GM12878 (cell line): ENCODE data around the gene EXOC8. TPM values are rescaled to one million over a fixed set of nuclear protein-coding genes. Genes with fewer than 3 reads are reported as not detected.

Experiments
- ATAC-seq: fragments of 200-7000 bp; cut with Tn5 transposase; 3 replicates; pipeline ENCODE4 v1.9.1; 2020; ENCODE audit warnings: mild to moderate bottlenecking, moderate library complexity
- BruUV-seq: library from RNA; stranded (reverse); fragments of 400-500 nt; replicated peaks from 2 replicates; lab custom pipeline; 2021; lab: Mats Ljungman, UMichigan
- CTCF ChIA-PET: fragments of 300-600 bp; sonication (Branson Sonifier 250); formaldehyde crosslinking; extraction: SDS; loops from one replicate; lab custom pipeline; 2021; ENCODE audit warnings: inconsistent platforms; lab: Yijun Ruan, JAX
- POLR2A ChIA-PET: fragments of 350-600 bp; formaldehyde crosslinking; extraction: SDS; loops from one replicate; lab custom pipeline; 2021; ENCODE audit warnings: inconsistent platforms; lab: Charles Lee
- RAD21 ChIA-PET: fragments of 300-600 bp; sonication (Branson Sonifier 250); formaldehyde crosslinking; loops from one replicate; lab custom pipeline; 2023; ENCODE audit warnings: antibody characterized with exemption; ENCODE audit not compliant: unreplicated experiment; lab: Charles Lee
- SMC1A ChIA-PET: fragments of 300-600 bp; sonication (Branson Sonifier 250); formaldehyde crosslinking; loops from one replicate; lab custom pipeline; 2023; ENCODE audit not compliant: unreplicated experiment, uncharacterized antibody; lab: Charles Lee
- DNase-seq: peaks from one replicate; pipeline ENCODE4 v3.0.0-alpha.2; 2011; ENCODE audit warnings: low read depth, low spot score
- FAIRE-seq: peaks from 3 replicates; lab custom pipeline; 2011; peaks lifted over from hg19 to GRCh38; lab: Jason Lieb, UNC
- H2AFZ ChIP-seq: 2 replicates; pipeline ENCODE4 v1.6.0; 2011; ENCODE audit warnings: low read depth, low read length, control low read depth; ENCODE audit not compliant: control insufficient read depth
- H3K27ac ChIP-seq: 2 replicates; pipeline ENCODE4 v1.5.1; 2011; ENCODE audit warnings: control low read depth; ENCODE audit not compliant: control insufficient read depth, insufficient read depth
- H3K27me3 ChIP-seq, 2 experiments: replicated peaks in 1 of 2; 2 replicates each; pipeline versions ENCODE4 v1.6.0 to v1.6.1; 2011; ENCODE audit warnings: low read length in 1 of 2; ENCODE audit not compliant: control insufficient read depth in 2 of 2, insufficient read depth in 2 of 2
- H3K36me3 ChIP-seq, 2 experiments: 2 replicates each; pipeline ENCODE4 v1.5.1; 2011; ENCODE audit warnings: low read length in 1 of 2; ENCODE audit not compliant: control insufficient read depth in 2 of 2, insufficient read depth in 2 of 2
- H3K4me1 ChIP-seq: 2 replicates; pipeline ENCODE4 v1.6.1; 2011; ENCODE audit warnings: mild to moderate bottlenecking, low read length, moderate library complexity, mixed read lengths; ENCODE audit not compliant: control insufficient read depth, insufficient read depth
- H3K4me2 ChIP-seq: 2 replicates; pipeline ENCODE4 v1.6.0; 2011; ENCODE audit warnings: control low read depth; ENCODE audit not compliant: control insufficient read depth, insufficient read depth
- H3K4me3 ChIP-seq: fragments of 200-600 bp; sonication (generic); 2 replicates; pipeline ENCODE4 v1.5.1; 2016
- H3K79me2 ChIP-seq: 2 replicates; pipeline ENCODE4 v1.6.0; 2011; ENCODE audit warnings: low read length; ENCODE audit not compliant: control insufficient read depth, insufficient read depth
- H3K9ac ChIP-seq: 2 replicates; pipeline ENCODE4 v1.8.0; 2011; ENCODE audit warnings: low read length, control low read depth, mixed read lengths; ENCODE audit not compliant: control insufficient read depth, insufficient read depth
- H3K9me3 ChIP-seq: replicated peaks from 3 replicates; pipeline ENCODE4 v1.5.1; 2011; ENCODE audit warnings: mild to moderate bottlenecking, low read length; ENCODE audit not compliant: control insufficient read depth, insufficient read depth
- H4K20me1 ChIP-seq: 2 replicates; pipeline ENCODE4 v1.6.0; 2011; ENCODE audit not compliant: control insufficient read depth, insufficient read depth
- BACH1 ChIP-seq: fragments of 450-650 bp; IDR thresholded peaks from 2 replicates; pipeline ENCODE4 v1.6.1; 2017; ENCODE audit warnings: mild to moderate bottlenecking, borderline replicate concordance
- CBX5 ChIP-seq: sonication (generic); IDR thresholded peaks from 2 replicates; pipeline ENCODE4 v1.6.1; 2016; ENCODE audit warnings: low read depth, moderate library complexity, mild to moderate bottlenecking, inconsistent platforms
- EP300 ChIP-seq, 2 experiments: fragments of 150-350 bp in 1 of 2; IDR thresholded peaks; 2 replicates each; pipeline ENCODE4 v1.6.1; 2011 to 2012; ENCODE audit warnings: low read depth in 2 of 2, low read length in 2 of 2, borderline replicate concordance in 1 of 2, improper control_type of control experiment in 1 of 2, inconsistent platforms in 1 of 2; ENCODE audit not compliant: control insufficient read depth in 1 of 2
- KLF5 ChIP-seq: fragments of 450-650 bp; IDR thresholded peaks from 2 replicates; pipeline ENCODE4 v1.6.1; 2014; ENCODE audit warnings: mild to moderate bottlenecking; ENCODE audit not compliant: partially characterized antibody
- MTA2 ChIP-seq: fragments of 450-650 bp; IDR thresholded peaks from 2 replicates; pipeline ENCODE4 v1.6.1; 2016; ENCODE audit warnings: low read depth, mild to moderate bottlenecking, moderate library complexity
- MYC ChIP-seq: IDR thresholded peaks from 2 replicates; pipeline ENCODE4 v1.6.1; 2011; ENCODE audit warnings: mild to moderate bottlenecking, low read length, moderate library complexity, inconsistent platforms; ENCODE audit not compliant: insufficient read depth, insufficient replicate concordance, insufficient read length, severe bottlenecking
- PAX8 ChIP-seq: fragments of 450-650 bp; IDR thresholded peaks from 2 replicates; pipeline ENCODE4 v1.6.1; 2017; ENCODE audit warnings: mild to moderate bottlenecking, moderate library complexity
- TCF7 ChIP-seq: IDR thresholded peaks from 2 replicates; pipeline ENCODE4 v1.6.1; 2014; ENCODE audit warnings: antibody characterized with exemption, borderline replicate concordance
- ZNF217 ChIP-seq: fragments of 450-650 bp; IDR thresholded peaks from 2 replicates; pipeline ENCODE4 v1.6.1; 2017; ENCODE audit warnings: antibody characterized with exemption, mild to moderate bottlenecking
- WGBS: methylation state at CpG from one replicate; pipeline ENCODE4 v1.1.6; 2016; ENCODE audit warnings: low lambda C conversion rate; ENCODE audit not compliant: insufficient replicate concordance, insufficient coverage; ENCODE audit errors: missing lambda C conversion rate; 5-methylcytosine and 5-hydroxymethylcytosine counted together
- in situ Hi-C: fragments of 300-500 bp; cut with MboI; formaldehyde crosslinking; loops from 9 replicates; pipeline ENCODE4 v1.14.3; 2018; ENCODE audit warnings: mixed read lengths
- intact Hi-C: fragments of 100-400 bp; cut with micrococcal nuclease; formaldehyde crosslinking; loops from one replicate; pipeline ENCODE4 v1.14.2; 2022; ENCODE audit not compliant: unreplicated experiment
- polyA plus RNA-seq, 11 experiments: library from polyadenylated mRNA; depleted of rRNA in 4 of 11; unstranded in 6 of 11; stranded (reverse) in 5 of 11; fragments of >200 nt; fragmentation: Nextera tagmentation in 4 of 11; fragmentation: Illumina TruSeq in 1 of 11; extraction: Ambion mirVana in 4 of 11; extraction: Trizol in 1 of 11; gene quantifications; 1 replicate in 1 of 11; 2 replicates in 10 of 11; pipeline versions ENCODE4 v1.2.1 to v1.2.3, GENCODE V29; 2011 to 2016; ENCODE audit warnings: inconsistent platforms in 2 of 11, missing spikeins in 2 of 11, low read depth in 1 of 11
- total RNA-seq, 4 experiments: library from RNA; depleted of rRNA in 3 of 4; stranded (reverse); fragments of >200 nt in 3 of 4; fragmentation: Illumina TruSeq in 1 of 4; extraction: Trizol in 1 of 4; gene quantifications; 2 replicates each; pipeline versions ENCODE4 v1.2.1 to v1.2.3, GENCODE V29; 2013 to 2021
- TF ChIP-seq, protein P1 (sequence below): IDR thresholded peaks from 2 replicates; pipeline ENCODE4 v1.6.1; 2012; ENCODE audit warnings: low read depth, low read length, improper control_type of control experiment
- TF ChIP-seq, protein P2 (sequence below): fragments of 450-650 bp; IDR thresholded peaks from 2 replicates; pipeline ENCODE4 v1.6.1; 2017; ENCODE audit warnings: borderline replicate concordance
- TF ChIP-seq, protein P3 (sequence below): IDR thresholded peaks from 2 replicates; pipeline ENCODE4 v1.6.1; 2012; ENCODE audit warnings: low read length, inconsistent platforms

Gene EXOC8
- total and polyA plus RNA-seq, 10 of the 15 experiments (the other 5 are each of a cell fraction or from before 2014, with no cell fraction given) = 2.0 to 11.3 (median 6.3) TPM

DNA sequence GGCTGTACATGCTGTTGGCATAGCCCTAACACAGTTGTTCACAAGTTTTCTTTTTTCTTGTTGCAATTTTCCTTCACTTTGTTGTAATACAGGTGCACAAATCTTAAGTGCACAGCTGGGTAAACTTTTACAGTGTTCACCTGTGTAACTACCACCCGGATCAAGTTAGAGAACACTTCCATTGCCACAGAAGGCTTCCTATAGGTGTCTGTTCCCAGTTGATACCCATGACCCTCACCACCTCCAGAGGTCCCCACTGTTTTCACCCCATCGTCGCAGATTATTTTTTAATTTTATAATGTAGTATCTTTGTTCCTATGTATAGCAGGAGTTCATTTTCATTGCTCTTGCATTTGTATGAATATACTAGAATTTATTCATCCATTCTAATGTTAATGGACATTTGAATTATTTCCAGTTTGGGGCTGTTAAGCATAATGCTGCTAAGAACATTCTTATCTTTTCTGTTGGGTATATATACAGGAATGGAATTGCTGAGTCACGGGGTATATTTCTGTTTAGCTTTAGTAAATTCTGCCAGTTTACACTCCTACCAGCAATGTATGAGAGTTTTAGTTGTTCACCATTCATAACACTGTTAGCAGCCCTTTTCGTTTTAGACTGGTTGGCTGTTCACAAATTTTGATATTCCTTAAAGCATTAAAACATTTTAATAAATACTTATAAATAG is 16.8 kb upstream of the EXOC8 start:
- no TSS peak for BruUV-seq
- no peak overlapping the region for H3K4me2 ChIP-seq
- ATAC-seq (no peak), FAIRE-seq (no peak), DNase-seq (no peak)
- H3K9me3 ChIP-seq = no peaks in the 10 kb centered on the region
- ChIA-PET RAD21 (no interaction called here), POLR2A (no interaction called here), CTCF (interaction anchor here (1.0 to 3.3 kb wide), 5 partner anchors 16 to 230 kb away, joined by 3 to 15 read pairs (median 4); partner anchors contain the start of genes EXOC8 and SPRTN), SMC1A (interaction anchor here (0.9 kb wide), 1 partner anchor 247 kb away, joined by 3 read pairs; no protein-coding TSS in a partner anchor)
- H3K36me3 ChIP-seq = no peaks in the 10 kb centered on the region; a peak in 1 of 4 replicates
- no peaks in the 10 kb centered on the region for H3K27me3 ChIP-seq
- H3K9ac ChIP-seq = no peak overlapping the region
- TF ChIP-seq, protein P1, sequence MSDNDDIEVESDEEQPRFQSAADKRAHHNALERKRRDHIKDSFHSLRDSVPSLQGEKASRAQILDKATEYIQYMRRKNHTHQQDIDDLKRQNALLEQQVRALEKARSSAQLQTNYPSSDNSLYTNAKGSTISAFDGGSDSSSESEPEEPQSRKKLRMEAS = no peak
- TF ChIP-seq ZNF217 (no peak), TCF7 (no peak), BACH1 (no peak), CBX5 (no peak), MTA2 (no peak), MYC (no peak), EP300 (IDR thresholded peaks at IDR 0.05; ENCODE audit: borderline replicate concordance in 1 of 2, control insufficient read depth in 1 of 2, low read depth in 2 of 2, low read length in 2 of 2) (no peak), PAX8 (no peak), KLF5 (no peak)
- TF ChIP-seq, protein P2, sequence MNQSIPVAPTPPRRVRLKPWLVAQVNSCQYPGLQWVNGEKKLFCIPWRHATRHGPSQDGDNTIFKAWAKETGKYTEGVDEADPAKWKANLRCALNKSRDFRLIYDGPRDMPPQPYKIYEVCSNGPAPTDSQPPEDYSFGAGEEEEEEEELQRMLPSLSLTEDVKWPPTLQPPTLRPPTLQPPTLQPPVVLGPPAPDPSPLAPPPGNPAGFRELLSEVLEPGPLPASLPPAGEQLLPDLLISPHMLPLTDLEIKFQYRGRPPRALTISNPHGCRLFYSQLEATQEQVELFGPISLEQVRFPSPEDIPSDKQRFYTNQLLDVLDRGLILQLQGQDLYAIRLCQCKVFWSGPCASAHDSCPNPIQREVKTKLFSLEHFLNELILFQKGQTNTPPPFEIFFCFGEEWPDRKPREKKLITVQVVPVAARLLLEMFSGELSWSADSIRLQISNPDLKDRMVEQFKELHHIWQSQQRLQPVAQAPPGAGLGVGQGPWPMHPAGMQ = no peak
- TF ChIP-seq, protein P3, sequence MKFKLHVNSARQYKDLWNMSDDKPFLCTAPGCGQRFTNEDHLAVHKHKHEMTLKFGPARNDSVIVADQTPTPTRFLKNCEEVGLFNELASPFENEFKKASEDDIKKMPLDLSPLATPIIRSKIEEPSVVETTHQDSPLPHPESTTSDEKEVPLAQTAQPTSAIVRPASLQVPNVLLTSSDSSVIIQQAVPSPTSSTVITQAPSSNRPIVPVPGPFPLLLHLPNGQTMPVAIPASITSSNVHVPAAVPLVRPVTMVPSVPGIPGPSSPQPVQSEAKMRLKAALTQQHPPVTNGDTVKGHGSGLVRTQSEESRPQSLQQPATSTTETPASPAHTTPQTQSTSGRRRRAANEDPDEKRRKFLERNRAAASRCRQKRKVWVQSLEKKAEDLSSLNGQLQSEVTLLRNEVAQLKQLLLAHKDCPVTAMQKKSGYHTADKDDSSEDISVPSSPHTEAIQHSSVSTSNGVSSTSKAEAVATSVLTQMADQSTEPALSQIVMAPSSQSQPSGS = no peak
- H3K27ac ChIP-seq = no peak overlapping the region
- intact Hi-C loops = loop anchor here (5.0 kb wide), 1 partner anchor 63 kb away; no protein-coding TSS in a partner anchor
- no peaks in the 10 kb centered on the region for H4K20me1 ChIP-seq
- H3K79me2 ChIP-seq = no peaks in the 10 kb centered on the region
- H3K4me3 ChIP-seq = no peak overlapping the region
- no peak overlapping the region for H2AFZ ChIP-seq
- in situ Hi-C loops = no loop called here
- WGBS = 96% methylated on average over 5 of the region's 5 CpGs
- H3K4me1 ChIP-seq = no peaks in the 10 kb centered on the region
